Effector memory CD4-positive, alpha-beta T cell (primary cell): ENCODE data around the gene PCDH9.
"Not testable (repeated sequence)": the region's sequence is repeated elsewhere in the genome, so short reads cannot be mapped to it uniquely, and the experiment has no call there.

Source experiments
- DNase-seq, 3 donors: peaks; one replicate each; pipeline ENCODE4 v3.0.0-alpha.2; 2020
- H3K27ac ChIP-seq: 2 replicates; pipeline ENCODE4 v1.7.0; 2013; ENCODE audit warnings: mild to moderate bottlenecking, low read length, moderate library complexity; ENCODE audit not compliant: insufficient read depth, poor library complexity, severe bottlenecking
- H3K27me3 ChIP-seq: replicated peaks from 2 replicates; pipeline ENCODE4 v1.7.0; 2013; ENCODE audit warnings: mild to moderate bottlenecking, low read length; ENCODE audit not compliant: insufficient read depth, control insufficient read depth, poor library complexity, severe bottlenecking
- H3K36me3 ChIP-seq: 2 replicates; pipeline ENCODE4 v1.7.0; 2013; ENCODE audit warnings: mild to moderate bottlenecking, low read length, moderate library complexity; ENCODE audit not compliant: control insufficient read depth, insufficient read depth
- H3K4me1 ChIP-seq: 2 replicates; pipeline ENCODE4 v1.7.0; 2013; ENCODE audit warnings: low read length, mild to moderate bottlenecking; ENCODE audit not compliant: control insufficient read depth, insufficient read depth, poor library complexity, severe bottlenecking
- H3K4me3 ChIP-seq: 2 replicates; pipeline ENCODE4 v1.7.0; 2013; ENCODE audit warnings: low read length, low read depth, mild to moderate bottlenecking; ENCODE audit not compliant: insufficient read depth, poor library complexity, severe bottlenecking
- H3K9me3 ChIP-seq: 2 replicates; pipeline ENCODE4 v1.7.0; 2013; ENCODE audit warnings: mild to moderate bottlenecking, low read length, moderate library complexity; ENCODE audit not compliant: control insufficient read depth

The PCDH9 gene

DNA sequence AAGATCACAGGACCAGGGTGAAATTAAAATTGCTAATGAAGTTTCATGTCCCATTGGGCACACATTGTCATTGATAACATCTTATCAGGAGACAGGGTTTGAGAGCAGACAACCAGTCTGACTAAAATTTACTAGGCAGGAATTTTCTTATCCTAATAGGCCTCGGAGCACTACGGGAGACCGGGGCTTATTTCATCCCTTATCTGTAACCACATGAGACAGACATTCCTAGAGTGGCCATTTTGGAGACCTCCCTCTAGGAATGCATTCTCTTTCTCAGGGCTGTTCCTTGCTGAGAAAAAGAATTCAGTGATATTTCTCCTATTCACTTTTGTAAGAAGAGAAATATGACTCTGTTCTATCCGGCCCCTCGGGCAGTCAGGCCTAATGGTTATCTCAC is 943.3 kb downstream of the PCDH9 start:
- H3K36me3 ChIP-seq, H3K9me3 ChIP-seq, H3K4me1 ChIP-seq, DNase-seq, H3K4me3 ChIP-seq, H3K27me3 ChIP-seq, H3K27ac ChIP-seq: not testable (repeated sequence)

DNA sequence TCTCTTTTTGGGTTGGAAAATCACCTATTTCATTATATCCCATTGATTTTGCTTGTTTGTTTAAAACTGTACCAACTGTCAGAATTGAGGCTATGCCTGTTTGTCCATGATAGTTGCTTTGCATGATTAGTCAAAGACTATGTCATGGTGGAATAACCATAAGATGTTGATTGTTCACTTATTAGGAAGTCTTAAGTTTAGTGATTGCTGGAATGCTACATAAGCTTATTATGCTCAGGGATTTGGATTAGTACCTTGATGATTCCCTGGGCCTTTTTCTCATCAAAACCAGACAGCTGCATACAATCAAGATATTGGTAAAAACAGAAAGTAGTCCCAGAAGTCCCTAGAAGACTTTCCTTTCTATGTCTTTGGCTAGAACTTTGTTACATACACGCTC is 954.7 kb downstream of the PCDH9 start:
- H3K9me3 ChIP-seq = no peaks in the 10 kb centered on the region
- H3K27me3 ChIP-seq = no peaks in the 10 kb centered on the region
- DNase-seq = no peak
- H3K36me3 ChIP-seq = no peaks in the 10 kb centered on the region
- no peak overlapping the region for H3K27ac ChIP-seq
- no peak overlapping the region for H3K4me3 ChIP-seq
- H3K4me1 ChIP-seq = no peaks in the 10 kb centered on the region

GRCh38 chr13:66273011-66273410 is 957.1 kb downstream of the PCDH9 start:
- no peaks in the 10 kb centered on the region for H3K4me1 ChIP-seq
- H3K9me3 ChIP-seq = no peaks in the 10 kb centered on the region
- no peak overlapping the region for H3K4me3 ChIP-seq
- no peak for DNase-seq
- H3K27ac ChIP-seq = no peak overlapping the region
- no peaks in the 10 kb centered on the region for H3K36me3 ChIP-seq
- H3K27me3 ChIP-seq = no peaks in the 10 kb centered on the region

DNA sequence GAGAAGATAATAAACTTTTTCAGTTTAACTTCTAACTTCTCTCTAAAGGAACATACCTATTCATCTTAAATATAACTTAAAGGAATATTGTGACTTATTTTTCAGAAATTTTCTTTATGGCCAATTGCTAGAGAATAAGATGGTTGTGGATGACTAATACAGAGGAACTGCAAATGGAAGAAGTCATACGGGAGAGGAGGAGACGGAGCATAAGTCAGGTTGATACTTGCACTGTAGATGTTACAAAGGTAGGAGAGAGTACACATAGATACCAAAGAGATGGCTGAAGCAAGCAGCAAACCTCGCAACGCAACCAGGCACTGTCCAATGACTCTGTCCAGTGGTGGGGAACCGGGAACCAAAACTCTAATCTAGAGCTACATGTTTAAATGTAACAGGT is 963.4 kb downstream of the PCDH9 start:
- DNase-seq = no peak
- H3K4me3 ChIP-seq = no peak overlapping the region
- H3K36me3 ChIP-seq = no peaks in the 10 kb centered on the region
- H3K27ac ChIP-seq = no peak overlapping the region
- H3K4me1 ChIP-seq = no peaks in the 10 kb centered on the region
- no peaks in the 10 kb centered on the region for H3K9me3 ChIP-seq
- no peaks in the 10 kb centered on the region for H3K27me3 ChIP-seq

DNA sequence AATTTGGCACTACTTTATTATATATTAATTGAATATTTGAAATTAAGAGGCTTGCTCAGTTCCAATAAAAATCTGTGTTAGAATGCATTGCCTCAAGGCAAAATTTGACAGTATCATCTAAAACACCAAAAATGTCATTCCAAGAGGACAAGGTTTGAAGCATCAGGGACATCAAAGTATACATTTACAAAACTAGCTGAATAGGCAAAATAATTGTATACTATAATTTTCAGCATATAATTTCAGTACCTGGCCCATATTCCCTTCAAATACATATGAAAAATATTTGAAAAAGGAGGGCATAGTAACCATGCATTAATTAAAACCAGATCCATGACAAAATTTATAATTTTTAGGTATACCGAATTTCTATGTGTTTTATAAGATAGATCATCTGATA is 963.8 kb downstream of the PCDH9 start:
- H3K36me3 ChIP-seq = no peaks in the 10 kb centered on the region
- no peaks in the 10 kb centered on the region for H3K9me3 ChIP-seq
- no peak for DNase-seq
- H3K27me3 ChIP-seq = no peaks in the 10 kb centered on the region
- no peaks in the 10 kb centered on the region for H3K4me1 ChIP-seq
- no peak overlapping the region for H3K4me3 ChIP-seq
- no peak overlapping the region for H3K27ac ChIP-seq

DNA sequence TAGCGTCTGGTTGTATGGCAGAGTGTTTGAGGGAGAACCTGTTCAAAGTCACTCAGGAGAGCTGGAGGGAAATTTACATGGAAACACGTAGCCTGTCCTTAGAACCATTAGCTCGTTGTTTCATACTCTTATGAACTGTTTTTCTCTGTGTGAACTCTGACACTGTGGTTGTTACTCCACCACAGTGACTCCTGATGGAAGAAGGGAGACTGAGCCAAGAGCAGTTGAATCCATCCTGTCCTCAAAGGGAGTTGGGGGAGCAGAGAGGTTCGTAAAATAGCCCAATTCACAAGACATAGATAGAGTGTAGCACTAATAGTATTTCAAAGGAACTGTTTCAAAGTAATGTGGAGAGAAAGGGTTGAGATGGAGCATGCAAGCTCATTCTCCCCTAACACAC is 964.8 kb downstream of the PCDH9 start:
- H3K4me3 ChIP-seq = no peak overlapping the region
- DNase-seq = no peak

DNA sequence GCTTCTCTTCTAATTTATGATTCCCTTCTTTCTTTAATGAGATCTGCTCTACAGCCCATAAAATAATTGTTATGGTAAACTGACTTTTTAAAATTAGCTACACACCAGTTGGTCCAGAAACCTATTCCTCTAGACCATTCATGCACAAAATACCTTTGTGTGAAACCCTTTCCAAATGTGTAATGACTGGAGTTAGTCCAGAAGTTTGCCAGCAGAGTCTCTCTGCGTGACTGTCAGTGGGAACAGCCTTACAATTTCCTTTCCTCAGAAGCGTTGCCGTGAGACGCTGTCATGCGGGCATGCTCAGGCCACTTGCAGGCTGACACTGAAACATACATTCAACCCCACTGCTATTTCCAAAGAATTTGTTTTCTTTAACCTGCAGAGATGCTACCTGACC is 965.2 kb downstream of the PCDH9 start:
- Histone ChIP-seq H3K36me3 (no peaks in the 10 kb centered on the region), H3K27ac (no peak overlapping the region), H3K4me3 (no peak overlapping the region), H3K4me1 (no peaks in the 10 kb centered on the region), H3K9me3 (no peaks in the 10 kb centered on the region), H3K27me3 (no peaks in the 10 kb centered on the region)
- no peak for DNase-seq

More for the DNA sequence above, 964.8 kb downstream of the PCDH9 start:
- H3K27me3 ChIP-seq = no peaks in the 10 kb centered on the region
- no peaks in the 10 kb centered on the region for H3K4me1 ChIP-seq
- H3K36me3 ChIP-seq = no peaks in the 10 kb centered on the region
- no peaks in the 10 kb centered on the region for H3K9me3 ChIP-seq
- no peak overlapping the region for H3K27ac ChIP-seq

- Histone ChIP-seq H3K27ac (no peak overlapping the region), H3K9me3 (no peaks in the 10 kb centered on the region), H3K27me3 (no peaks in the 10 kb centered on the region), H3K4me3 (no peak overlapping the region), H3K36me3 (no peaks in the 10 kb centered on the region), H3K4me1 (no peaks in the 10 kb centered on the region)
- no peak for DNase-seq
Observed at GRCh38 chr13:66262330-66262729, 967.8 kb downstream of the PCDH9 start.

GRCh38 chr13:66259426-66259825 is 970.7 kb downstream of the PCDH9 start:
- H3K27me3 ChIP-seq, H3K4me1 ChIP-seq, H3K9me3 ChIP-seq, DNase-seq, H3K36me3 ChIP-seq, H3K27ac ChIP-seq, H3K4me3 ChIP-seq: not testable (repeated sequence)
